ENCODE measurements around the gene SRGN. TPM values are rescaled to one million over a fixed set of nuclear protein-coding genes. Genes with fewer than 3 reads are reported as not detected.

The SRGN gene
- total and polyA plus RNA-seq, 2 of the 8 experiments (the other 6 are each of a cell fraction or from before 2014, with no cell fraction given): 0.06 TPM; not detected in 1

DNA sequence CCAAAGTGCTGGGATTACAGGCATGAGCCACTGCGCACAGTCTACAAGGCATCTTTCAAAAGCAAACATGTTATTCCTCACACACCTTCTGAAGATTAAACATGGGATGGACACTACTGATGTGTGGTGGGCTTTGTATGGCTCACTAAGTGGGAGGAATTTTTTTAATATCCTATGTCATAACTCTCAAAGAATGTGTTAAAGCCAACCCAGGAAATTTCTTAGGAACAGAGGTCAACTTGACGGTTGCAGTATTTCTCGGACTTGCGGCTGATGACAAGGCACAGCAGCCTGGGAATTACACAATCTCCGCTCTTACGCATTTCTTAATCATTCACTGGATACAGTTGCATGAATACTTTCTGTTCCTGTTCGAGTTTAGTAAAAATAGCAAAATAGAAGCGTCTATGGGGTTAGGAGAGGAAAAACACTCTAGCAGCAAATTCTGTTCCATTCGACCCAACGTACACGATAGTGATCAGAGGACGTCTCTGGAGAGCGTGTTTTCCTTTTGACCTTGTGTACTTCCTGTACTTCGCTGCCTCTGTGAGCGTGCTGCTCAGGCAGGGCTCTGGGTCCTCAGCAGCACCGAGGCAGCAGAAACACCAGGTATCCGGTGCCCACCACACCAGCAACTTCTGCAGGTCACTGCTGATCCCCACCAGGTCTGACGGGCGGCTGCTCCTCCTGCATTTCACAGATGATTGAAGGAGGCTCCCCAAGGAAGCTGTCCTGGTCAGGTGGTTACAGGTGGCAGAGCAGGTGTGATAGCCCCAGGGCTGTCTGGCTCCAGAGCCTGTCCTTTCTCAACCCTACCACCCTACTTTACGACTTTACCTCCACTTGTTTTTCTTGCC is 26.4 kb upstream of the SRGN start:
- H3K9ac ChIP-seq (replicated peaks in 1 of 4; ENCODE audit: extremely low read depth in 1 of 4, low read depth in 3 of 4, low read length in 3 of 4): no peak overlapping the region

More for the DNA sequence above, 26.4 kb upstream of the SRGN start:
- no peak overlapping the region for H3K4me2 ChIP-seq (ENCODE audit: insufficient read depth in 1 of 2, low read depth in 2 of 2, low read length in 2 of 2)
- H3K14ac ChIP-seq (ENCODE audit: insufficient read length): no peak overlapping the region
- H2BK120ac ChIP-seq (replicated peaks; ENCODE audit: low read depth, low read length): no peak overlapping the region
- 82% methylated on average over 19 of the region's 20 CpGs; no CpG with 5 or more reads in 1 of the 2 experiments for WGBS, 2 experiments (ENCODE audit: extremely low coverage in 1 of 2, insufficient coverage in 1 of 2, insufficient read length in 1 of 2, insufficient replicate concordance in 2 of 2, low coverage in 1 of 2, low lambda C conversion rate in 2 of 2, missing lambda C conversion rate in 1 of 2)
- H4K91ac ChIP-seq (replicated peaks; ENCODE audit: insufficient read length, low read length): no peak overlapping the region
- no peaks in the 10 kb centered on the region for H4K20me1 ChIP-seq (replicated peaks in 1 of 2; ENCODE audit: control insufficient read depth in 1 of 2, insufficient read depth in 2 of 2, low read length in 2 of 2)
- H3K23ac ChIP-seq (ENCODE audit: insufficient read length): no peak overlapping the region
- no peak overlapping the region for H2BK12ac ChIP-seq (ENCODE audit: low read depth, low read length)
- ChIA-PET CTCF (ENCODE audit: partially characterized antibody) (interaction anchor here (0.6 to 1.3 kb wide), 3 partner anchors 31 to 352 kb away, joined by 3 to 4 read pairs (median 3); no protein-coding TSS in a partner anchor), POLR2A (ENCODE audit: partially characterized antibody) (interaction anchor here (0.6 kb wide), 1 partner anchor 105 kb away, joined by 4 read pairs; no protein-coding TSS in a partner anchor)
- H3K4ac ChIP-seq (replicated peaks; ENCODE audit: insufficient read length, low read depth, low read length): no peak overlapping the region
- peak overlapping the region; percentile 68; the same call in 1 of the 2 replicates for H2AFZ ChIP-seq (ENCODE audit: low read length)
- TF ChIP-seq KDM1A (IDR thresholded peaks at IDR 0.05; ENCODE audit: borderline replicate concordance, low read length) (no peak), CBX8 (IDR thresholded peaks at IDR 0.05; ENCODE audit: borderline replicate concordance, low read depth, low read length) (no peak), FOSL1 (IDR thresholded peaks at IDR 0.05; ENCODE audit: insufficient read depth, low read depth, low read length) (no peak), RNF2 (IDR thresholded peaks at IDR 0.05; ENCODE audit: borderline replicate concordance, low read depth, low read length, missing control alignments, poor library complexity, severe bottlenecking) (no peak), CTBP2 (IDR thresholded peaks at IDR 0.05; ENCODE audit: borderline replicate concordance, insufficient read depth, insufficient read length, low read length) (no peak), RAD21 (IDR thresholded peaks at IDR 0.05 in 1 of 2, conservative IDR thresholded peaks at IDR 0.05 in 1 of 2; ENCODE audit: low read depth in 2 of 2, low read length in 2 of 2) (no peak), ASH2L (IDR thresholded peaks at IDR 0.05; ENCODE audit: low read length) (no peak)
- H3K9me3 ChIP-seq (ENCODE audit: insufficient read depth in 2 of 2, low read depth in 1 of 2, low read length in 1 of 2): no peaks in the 10 kb centered on the region
- no peaks in the 10 kb centered on the region; a peak in 1 of 7 replicates for H3K4me1 ChIP-seq (replicated peaks in 1 of 4; ENCODE audit: control insufficient read depth in 3 of 4, insufficient read depth in 4 of 4, low read length in 3 of 4)
- H3K27ac ChIP-seq (ENCODE audit: low read depth, low read length): no peak overlapping the region
- H3K79me2 ChIP-seq (ENCODE audit: control insufficient read depth in 1 of 2, insufficient read depth in 2 of 2, low read length in 2 of 2): no peaks in the 10 kb centered on the region
- no peak overlapping the region for H2BK20ac ChIP-seq (ENCODE audit: low read length)
- FAIRE-seq: no peak
- H3K23me2 ChIP-seq (ENCODE audit: low read depth, low read length): no peaks in the 10 kb centered on the region
- no peak overlapping the region for H2BK5ac ChIP-seq (ENCODE audit: low read depth, low read length)
- H4K5ac ChIP-seq (ENCODE audit: insufficient read length, low read depth, low read length): no peak overlapping the region
- no peak overlapping the region for H3K56ac ChIP-seq (replicated peaks; ENCODE audit: insufficient read length, low read depth, low read length)
- H3K4me3 ChIP-seq (ENCODE audit: extremely low read depth in 1 of 4, insufficient read depth in 2 of 4, low read depth in 3 of 4, low read length in 4 of 4): no peak overlapping the region
- no peak overlapping the region for H2BK15ac ChIP-seq (ENCODE audit: low read length)
- no peak overlapping the region for H2AK5ac ChIP-seq (ENCODE audit: low read depth, low read length)
- DNase-seq (ENCODE audit: low read depth in 1 of 2, low spot score in 2 of 2): no peak
- no peak overlapping the region for H4K8ac ChIP-seq (ENCODE audit: extremely low read depth, insufficient read depth, low read length)
- H3K36me3 ChIP-seq (ENCODE audit: control insufficient read depth in 2 of 4, insufficient read depth in 4 of 4, low read length in 3 of 4): no peaks in the 10 kb centered on the region
- H3K27me3 ChIP-seq (replicated peaks in 1 of 4; ENCODE audit: control insufficient read depth in 3 of 4, extremely low read depth in 1 of 4, insufficient read depth in 3 of 4, low read length in 3 of 4): no peaks in the 10 kb centered on the region
- H3K79me1 ChIP-seq (ENCODE audit: low read depth, low read length): no peaks in the 10 kb centered on the region
- no peak overlapping the region for H3K18ac ChIP-seq (ENCODE audit: extremely low read depth, low read length)
